IMR-90 (cell line): Measurements from ENCODE around the gene RIMS1. TPM values are rescaled to one million over a fixed set of nuclear protein-coding genes. Genes with fewer than 3 reads are reported as not detected.

Source experiments
- ATAC-seq: fragments of 200-7000 bp; cut with Tn5 transposase; 2 replicates; pipeline ENCODE4 v1.9.1; 2020; ENCODE audit warnings: low read depth, mild to moderate bottlenecking, moderate library complexity
- BruUV-seq: library from RNA; stranded (reverse); fragments of 400-500 nt; replicated peaks from 2 replicates; lab custom pipeline; 2021; lab: Mats Ljungman, UMichigan
- CTCF ChIA-PET: fragments of 300-600 bp; formaldehyde crosslinking; extraction: SDS; loops from one replicate; lab custom pipeline; 2021; ENCODE audit warnings: antibody characterized with exemption; lab: Yijun Ruan, JAX
- POLR2A ChIA-PET: fragments of 300-600 bp; sonication (Branson Sonifier 250); formaldehyde crosslinking; loops from one replicate; lab custom pipeline; 2022; ENCODE audit warnings: antibody characterized with exemption; ENCODE audit not compliant: unreplicated experiment; lab: Charles Lee
- DNase-seq: peaks from one replicate; pipeline ENCODE4 v3.0.0; 2013
- H2AFZ ChIP-seq: replicated peaks from 2 replicates; pipeline ENCODE3; 2013; ENCODE audit warnings: low read length, mild to moderate bottlenecking; ENCODE audit not compliant: poor library complexity
- H2AK5ac ChIP-seq: 2 replicates; pipeline ENCODE4 v1.6.1; 2013; ENCODE audit warnings: low read depth, low read length, inconsistent platforms
- H2AK9ac ChIP-seq: replicated peaks from 2 replicates; pipeline ENCODE3; 2013; ENCODE audit warnings: mild to moderate bottlenecking, low read depth, low read length, moderate library complexity; ENCODE audit not compliant: poor library complexity
- H2BK120ac ChIP-seq: 2 replicates; pipeline ENCODE4 v1.6.1; 2013; ENCODE audit warnings: low read depth, low read length, inconsistent platforms
- H2BK15ac ChIP-seq: 3 replicates; pipeline ENCODE4 v1.6.1; 2013; ENCODE audit warnings: low read depth, low read length, inconsistent platforms
- H2BK20ac ChIP-seq: 2 replicates; pipeline ENCODE4 v1.6.1; 2013; ENCODE audit warnings: low read depth, mild to moderate bottlenecking, inconsistent platforms, low read length, moderate library complexity
- H2BK5ac ChIP-seq: 2 replicates; pipeline ENCODE4 v1.6.1; 2013; ENCODE audit warnings: mild to moderate bottlenecking, low read depth, low read length, inconsistent platforms; ENCODE audit not compliant: poor library complexity, severe bottlenecking
- H3K14ac ChIP-seq: replicated peaks from 2 replicates; pipeline ENCODE4 v1.6.1; 2013; ENCODE audit warnings: low read depth, low read length, inconsistent platforms
- H3K18ac ChIP-seq: 2 replicates; pipeline ENCODE4 v1.6.1; 2013; ENCODE audit warnings: low read depth, low read length, control low read depth
- H3K23ac ChIP-seq: 2 replicates; pipeline ENCODE4 v1.6.1; 2013; ENCODE audit warnings: low read depth, low read length, inconsistent platforms
- H3K27ac ChIP-seq: 2 replicates; pipeline ENCODE4 v1.5.1; 2013; ENCODE audit warnings: mild to moderate bottlenecking, control low read depth, low read length; ENCODE audit not compliant: insufficient read depth
- H3K27me3 ChIP-seq: 2 replicates; pipeline ENCODE4 v1.6.1; 2013; ENCODE audit warnings: low read length; ENCODE audit not compliant: control insufficient read depth, insufficient read depth
- H3K36me3 ChIP-seq: 2 replicates; pipeline ENCODE4 v1.6.1; 2013; ENCODE audit warnings: low read length, mixed read lengths; ENCODE audit not compliant: control insufficient read depth, insufficient read depth
- H3K4ac ChIP-seq: 2 replicates; pipeline ENCODE4 v1.6.1; 2013; ENCODE audit warnings: low read depth, low read length, inconsistent platforms
- H3K4me1 ChIP-seq: 2 replicates; pipeline ENCODE4 v1.6.1; 2013; ENCODE audit warnings: low read length, mixed read lengths; ENCODE audit not compliant: control insufficient read depth, insufficient read depth
- H3K4me2 ChIP-seq: 2 replicates; pipeline ENCODE4 v1.6.1; 2013; ENCODE audit warnings: low read depth, mild to moderate bottlenecking, control low read depth, low read length, moderate library complexity
- H3K4me3 ChIP-seq: 2 replicates; pipeline ENCODE4 v1.5.1; 2013; ENCODE audit warnings: low read depth, mild to moderate bottlenecking, control low read depth, low read length, moderate library complexity; ENCODE audit not compliant: insufficient read depth
- H3K56ac ChIP-seq: 2 replicates; pipeline ENCODE4 v1.6.1; 2013; ENCODE audit warnings: low read length, inconsistent platforms; ENCODE audit not compliant: insufficient read depth; ENCODE audit errors: extremely low read depth
- H3K79me1 ChIP-seq, 2 experiments: 2 replicates each; pipeline ENCODE4 v1.6.1; 2013; ENCODE audit warnings: low read length in 2 of 2, inconsistent platforms in 1 of 2, low read depth in 1 of 2
- H3K9ac ChIP-seq: 2 replicates; pipeline ENCODE4 v1.6.1; 2013; ENCODE audit warnings: low read depth, low read length, control low read depth
- H3K9me1 ChIP-seq: 2 replicates; pipeline ENCODE4 v1.6.1; 2013; ENCODE audit warnings: low read length, inconsistent platforms; ENCODE audit not compliant: insufficient read depth
- H3K9me3 ChIP-seq: 2 replicates; pipeline ENCODE4 v1.6.1; 2013; ENCODE audit warnings: low read length; ENCODE audit not compliant: control insufficient read depth, insufficient read depth
- H4K20me1 ChIP-seq: 2 replicates; pipeline ENCODE4 v1.6.1; 2013; ENCODE audit warnings: low read length, inconsistent platforms; ENCODE audit not compliant: insufficient read depth
- H4K5ac ChIP-seq: 2 replicates; pipeline ENCODE4 v1.6.1; 2013; ENCODE audit warnings: mild to moderate bottlenecking, low read depth, low read length, control low read depth
- H4K8ac ChIP-seq, 2 experiments: 2 replicates each; pipeline ENCODE4 v1.6.1; 2013; ENCODE audit warnings: low read depth in 2 of 2, low read length in 2 of 2, control low read depth in 1 of 2, inconsistent platforms in 1 of 2
- H4K91ac ChIP-seq: 2 replicates; pipeline ENCODE4 v1.6.1; 2013; ENCODE audit warnings: low read depth, low read length, inconsistent platforms; ENCODE audit not compliant: insufficient read depth
- CHD1 ChIP-seq: IDR thresholded peaks from 2 replicates; pipeline ENCODE4 v1.6.1; 2012; ENCODE audit warnings: low read depth, low read length, improper control_type of control experiment
- MAZ ChIP-seq: IDR thresholded peaks from 2 replicates; pipeline ENCODE4 v1.6.1; 2012; ENCODE audit warnings: low read depth, mild to moderate bottlenecking, low read length, improper control_type of control experiment, moderate library complexity, borderline replicate concordance
- POLR2A ChIP-seq: IDR thresholded peaks from 2 replicates; pipeline ENCODE4 v1.6.1; 2012; ENCODE audit warnings: mild to moderate bottlenecking, low read depth, low read length
- RAD21 ChIP-seq: IDR thresholded peaks from 2 replicates; pipeline ENCODE4 v1.6.1; 2012; ENCODE audit warnings: low read length, improper control_type of control experiment
- RCOR1 ChIP-seq: IDR thresholded peaks from 2 replicates; pipeline ENCODE4 v1.6.1; 2012; ENCODE audit warnings: mild to moderate bottlenecking, low read length, improper control_type of control experiment; ENCODE audit not compliant: insufficient replicate concordance
- RFX5 ChIP-seq: IDR thresholded peaks from 2 replicates; pipeline ENCODE4 v1.8.0; 2012; ENCODE audit warnings: low read depth, mild to moderate bottlenecking, low read length, moderate library complexity
- WGBS, 2 experiments: methylation state at CpG; one replicate each; pipeline versions ENCODE4 v1.1.5 to v1.1.7; 2013; ENCODE audit warnings: missing lambda C conversion rate in 2 of 2; ENCODE audit not compliant: insufficient read length in 1 of 2; ENCODE audit errors: extremely low coverage in 2 of 2; 5-methylcytosine and 5-hydroxymethylcytosine counted together
- dilution Hi-C: fragments of 300-500 bp; cut with HindIII; formaldehyde crosslinking; loops from one replicate; pipeline ENCODE4 v1.14.3; 2018; ENCODE audit warnings: low sequenced_read_pairs; ENCODE audit not compliant: unreplicated experiment
- in situ Hi-C: fragments of 300-500 bp; cut with MboI; formaldehyde crosslinking; loops from 3 replicates; pipeline ENCODE4 v1.14.3; 2019; ENCODE audit warnings: low sequenced_read_pairs, inconsistent platforms, mixed read lengths
- intact Hi-C: fragments of 100-400 bp; cut with micrococcal nuclease; formaldehyde crosslinking; loops from 2 replicates; pipeline ENCODE4 v1.10.0; 2022
- polyA plus RNA-seq, 3 experiments: library from polyadenylated mRNA; depleted of rRNA; stranded (reverse); fragments of >200 nt; gene quantifications; 2 replicates each; pipeline ENCODE4 v1.2.3, GENCODE V29; 2012; ENCODE audit warnings: low replicate concordance in 1 of 3
- total RNA-seq: library from RNA; depleted of rRNA; stranded (reverse); fragments of >200 nt; gene quantifications from 2 replicates; pipeline ENCODE4 v1.2.3, GENCODE V29; 2012

Gene RIMS1
- total and polyA plus RNA-seq, 2 of the 4 experiments (the other 2 are of a cell fraction) = 0.44 to 3.8 TPM

GRCh38 chr6:71889366-71889765 lies 3.0 kb downstream of the RIMS1 start:
- Histone ChIP-seq H3K23ac (no peak overlapping the region), H4K5ac (no peak overlapping the region), H4K8ac (no peak overlapping the region), H2AK5ac (no peak overlapping the region), H3K9me3 (no peaks in the 10 kb centered on the region), H3K4me3 (no peak overlapping the region), H3K9ac (no peak overlapping the region), H3K14ac (no peak overlapping the region), H3K4me2 (no peak overlapping the region), H3K36me3 (no peaks in the 10 kb centered on the region), H2BK20ac (no peak overlapping the region), H3K27me3 (peaks cover 18% of the 10 kb centered on the region), H3K9me1 (no peaks in the 10 kb centered on the region), H2BK120ac (no peak overlapping the region), H3K27ac (no peak overlapping the region), H2BK15ac (no peak overlapping the region), H3K56ac (no peak overlapping the region), H3K18ac (no peak overlapping the region), H2BK5ac (no peak overlapping the region), H4K91ac (no peak overlapping the region), H3K79me1 (no peaks in the 10 kb centered on the region), H3K4ac (no peak overlapping the region), H4K20me1 (no peaks in the 10 kb centered on the region), H2AFZ (no peak overlapping the region), H3K4me1 (peaks cover 3% of the 10 kb centered on the region; the same call in 1 of the 2 replicates), H2AK9ac (no peak overlapping the region)
- dilution Hi-C loops (no loop called here), intact Hi-C loops (no loop called here), in situ Hi-C loops (no loop called here)
- WGBS, 2 experiments = no CpG with 5 or more reads among the region's 1 CpG
- TF ChIP-seq RAD21 (no peak), CHD1 (no peak), RFX5 (no peak), MAZ (no peak), RCOR1 (no peak), POLR2A (no peak)
- CTCF ChIA-PET = no interaction called here
- BruUV-seq = no TSS peak
- ATAC-seq (no peak), DNase-seq (no peak)
- POLR2A ChIA-PET = interaction anchor here (0.6 kb wide), 1 partner anchor 1973 kb away, joined by 4 read pairs; no protein-coding TSS in a partner anchor
